Upper lobe of right lung (tissue), 1 donor: ENCODE measurements around the gene HOXC10. TPM values are rescaled to one million over a fixed set of nuclear protein-coding genes. Genes with fewer than 3 reads are reported as not detected.

Experiments
- ATAC-seq: fragments of 200-7000 bp; cut with Tn5 transposase; one replicate; pipeline ENCODE4 v1.9.1; 2020; ENCODE audit warnings: mild to moderate bottlenecking, moderate library complexity
- DNase-seq: peaks from one replicate; pipeline ENCODE4 v3.0.0-alpha.2; 2020
- H3K27ac ChIP-seq: fragments of 200-600 bp; one replicate; pipeline ENCODE4 v1.8.0; 2022
- H3K27me3 ChIP-seq: fragments of 200-600 bp; one replicate; pipeline ENCODE4 v1.8.0; 2022; ENCODE audit warnings: mild to moderate bottlenecking
- H3K36me3 ChIP-seq: fragments of 200-600 bp; one replicate; pipeline ENCODE4 v1.8.0; 2022
- H3K4me1 ChIP-seq: fragments of 200-600 bp; one replicate; pipeline ENCODE4 v1.8.0; 2022
- H3K4me3 ChIP-seq: fragments of 200-600 bp; one replicate; pipeline ENCODE4 v1.8.0; 2022; ENCODE audit warnings: mild to moderate bottlenecking
- H3K9me3 ChIP-seq: fragments of 200-600 bp; one replicate; pipeline ENCODE4 v1.8.0; 2022
- CTCF ChIP-seq: fragments of 200-600 bp; IDR thresholded peaks from one replicate; pipeline ENCODE4 v1.8.0; 2022; ENCODE audit warnings: antibody characterized with exemption
- intact Hi-C: fragments of 100-400 bp; cut with DNase I; formaldehyde crosslinking; loops from one replicate; pipeline ENCODE4 v1.11.0; 2022
- total RNA-seq: library from RNA; stranded (reverse); fragmentation: NEBNext Ultra II Directional; extraction: Animal tissue kit (Norgen Biotek cat#: 25700); gene quantifications from one replicate; pipeline ENCODE4 v1.2.1, GENCODE V29; 2021
- donor health status: DM: no; HTN: yes; CAD: no; lungs with severe emphysema.

HOXC10 gene
- total RNA-seq, 1 donor from 2014 or later: not detected

GRCh38 chr12:53942467-53942997 is 42.4 kb upstream of the HOXC10 start:
- peaks cover 6% of the 10 kb centered on the region for H3K4me1 ChIP-seq
- intact Hi-C loops: no loop called here
- no peak for ATAC-seq
- DNase-seq: no peak
- no peak overlapping the region for H3K4me3 ChIP-seq
- no peaks in the 10 kb centered on the region for H3K36me3 ChIP-seq
- TF ChIP-seq CTCF: no peak
- no peaks in the 10 kb centered on the region for H3K9me3 ChIP-seq
- H3K27ac ChIP-seq: no peak overlapping the region
- H3K27me3 ChIP-seq: peaks cover 97% of the 10 kb centered on the region

GRCh38 chr12:53944209-53944608 is 40.7 kb upstream of the HOXC10 start:
- DNase-seq: no peak

GRCh38 chr12:53944907-53945847 is 39.8 kb upstream of the HOXC10 start:
- no peak overlapping the region for H3K27ac ChIP-seq
- H3K27me3 ChIP-seq: peaks cover 97% of the 10 kb centered on the region
- ATAC-seq (no peak), DNase-seq (no peak)
- intact Hi-C loops: no loop called here
- TF ChIP-seq CTCF: no peak
- H3K36me3 ChIP-seq: no peaks in the 10 kb centered on the region
- H3K4me3 ChIP-seq: no peak overlapping the region
- no peaks in the 10 kb centered on the region for H3K4me1 ChIP-seq
- H3K9me3 ChIP-seq: no peaks in the 10 kb centered on the region

More at GRCh38 chr12:53944209-53944608, 40.7 kb upstream of the HOXC10 start:
- Histone ChIP-seq H3K4me1 (no peaks in the 10 kb centered on the region), H3K36me3 (no peaks in the 10 kb centered on the region), H3K4me3 (no peak overlapping the region), H3K27ac (no peak overlapping the region), H3K27me3 (peaks cover 97% of the 10 kb centered on the region), H3K9me3 (no peaks in the 10 kb centered on the region)
- no peak for ATAC-seq
- intact Hi-C loops: no loop called here
- TF ChIP-seq CTCF: no peak

- intact Hi-C loops: no loop called here
- no peak overlapping the region for H3K27ac ChIP-seq
- H3K9me3 ChIP-seq: no peaks in the 10 kb centered on the region
- peaks cover 97% of the 10 kb centered on the region for H3K27me3 ChIP-seq
- H3K4me1 ChIP-seq: no peaks in the 10 kb centered on the region
- DNase-seq (no peak), ATAC-seq (no peak)
- TF ChIP-seq CTCF: no peak
- H3K4me3 ChIP-seq: no peak overlapping the region
- H3K36me3 ChIP-seq: no peaks in the 10 kb centered on the region
Measured at GRCh38 chr12:53947743-53948142, 37.2 kb upstream of the HOXC10 start.

GRCh38 chr12:53948650-53949593 is 36.0 kb upstream of the HOXC10 start:
- intact Hi-C loops: no loop called here
- DNase-seq: no peak

More at GRCh38 chr12:53948650-53949593, 36.0 kb upstream of the HOXC10 start:
- H3K27me3 ChIP-seq: peaks cover 97% of the 10 kb centered on the region
- no peaks in the 10 kb centered on the region for H3K4me1 ChIP-seq
- H3K27ac ChIP-seq: no peak overlapping the region
- ATAC-seq: no peak
- H3K9me3 ChIP-seq: no peaks in the 10 kb centered on the region
- H3K4me3 ChIP-seq: no peak overlapping the region
- no peak for TF ChIP-seq CTCF
- H3K36me3 ChIP-seq: no peaks in the 10 kb centered on the region
